Neural cell (in vitro differentiated cells): Measurements from ENCODE around the gene STIM1. TPM values are rescaled to one million over a fixed set of nuclear protein-coding genes. Genes with fewer than 3 reads are reported as not detected.

Experiments
- H2AFZ ChIP-seq: fragments of 200-600, 300-800 bp; sonication (generic), shearing (Covaris generic); 2 replicates; pipeline ENCODE4 v1.6.0; 2014; ENCODE audit warnings: low read depth, mild to moderate bottlenecking, antibody characterized with exemption, low read length, moderate library complexity
- H3F3A ChIP-seq: fragments of 200-600 bp; shearing (Covaris generic); 2 replicates; pipeline ENCODE4 v1.6.1; 2016; ENCODE audit warnings: mild to moderate bottlenecking, moderate library complexity, mixed read lengths, antibody characterized with exemption, low read length; ENCODE audit not compliant: insufficient read depth, poor library complexity, severe bottlenecking
- H3K27ac ChIP-seq: fragments of 200-600, 300-800 bp; sonication (generic), shearing (Covaris generic); 2 replicates; pipeline ENCODE4 v1.5.1; 2014; ENCODE audit warnings: mild to moderate bottlenecking, low read length, moderate library complexity
- H3K27me3 ChIP-seq: fragments of 300-800, 200-600 bp; sonication (generic), shearing (Covaris generic); 2 replicates; pipeline ENCODE4 v1.6.0; 2014; ENCODE audit warnings: mild to moderate bottlenecking, low read depth, low read length, moderate library complexity; ENCODE audit not compliant: insufficient read depth
- H3K36me3 ChIP-seq: fragments of 300-800, 200-600 bp; sonication (generic), shearing (Covaris generic); 2 replicates; pipeline ENCODE4 v1.5.1; 2014; ENCODE audit warnings: mild to moderate bottlenecking, antibody characterized with exemption, low read length, moderate library complexity; ENCODE audit not compliant: insufficient read depth
- H3K4me2 ChIP-seq: fragments of 300-800, 200-600 bp; sonication (generic), shearing (Covaris generic); 2 replicates; pipeline ENCODE4 v1.6.0; 2014; ENCODE audit warnings: mild to moderate bottlenecking, low read length
- H3K4me3 ChIP-seq: fragments of 300-800, 200-600 bp; sonication (generic), shearing (Covaris generic); 2 replicates; pipeline ENCODE4 v1.5.1; 2014; ENCODE audit warnings: mild to moderate bottlenecking, low read length, moderate library complexity
- H3K79me2 ChIP-seq: fragments of 200-600 bp; shearing (Covaris generic); replicated peaks from 2 replicates; pipeline ENCODE4 v1.6.0; 2014; ENCODE audit warnings: mild to moderate bottlenecking, low read length, moderate library complexity; ENCODE audit not compliant: insufficient read depth
- H3K9ac ChIP-seq: fragments of 300-800, 200-600 bp; sonication (generic), shearing (Covaris generic); 2 replicates; pipeline ENCODE4 v1.6.1; 2016; ENCODE audit warnings: mild to moderate bottlenecking, low read length, mixed read lengths
- H3K9me2 ChIP-seq: fragments of 200-600 bp; shearing (Covaris generic); 2 replicates; pipeline ENCODE4 v1.6.1; 2016; ENCODE audit warnings: mild to moderate bottlenecking, low read length, mixed read lengths; ENCODE audit not compliant: insufficient read depth
- H3K9me3 ChIP-seq: fragments of 200-600, 300-800 bp; sonication (generic), shearing (Covaris generic); 2 replicates; pipeline ENCODE4 v1.6.1; 2016; ENCODE audit warnings: mild to moderate bottlenecking, mixed run types, low read length, moderate library complexity, mixed read lengths
- H4K20me1 ChIP-seq: fragments of 200-600 bp; shearing (Covaris generic); 2 replicates; pipeline ENCODE4 v1.6.1; 2016; ENCODE audit warnings: mild to moderate bottlenecking, mixed run types; ENCODE audit not compliant: insufficient read depth
- CTCF ChIP-seq: fragments of 450-650 bp; IDR thresholded peaks from 2 replicates; pipeline ENCODE4 v1.5.1; 2014; ENCODE audit warnings: antibody characterized with exemption, mild to moderate bottlenecking, moderate library complexity; ENCODE audit not compliant: poor library complexity, severe bottlenecking
- EP300 ChIP-seq: fragments of 450-650 bp; conservative IDR thresholded peaks from 2 replicates; pipeline ENCODE4 v1.6.1; 2014; ENCODE audit warnings: antibody characterized with exemption, mild to moderate bottlenecking, moderate library complexity; ENCODE audit not compliant: poor library complexity, severe bottlenecking
- EZH2 ChIP-seq: fragments of 200-600, 300-800 bp; shearing (Covaris generic), sonication (generic); IDR thresholded peaks from 2 replicates; pipeline ENCODE4 v1.6.1; 2014; ENCODE audit warnings: antibody characterized with exemption, low read length, borderline replicate concordance, mild to moderate bottlenecking; ENCODE audit not compliant: insufficient read depth, poor library complexity, severe bottlenecking
- MXI1 ChIP-seq: fragments of 450-650 bp; conservative IDR thresholded peaks from 2 replicates; pipeline ENCODE4 v1.6.1; 2014; ENCODE audit warnings: antibody characterized with exemption, mild to moderate bottlenecking; ENCODE audit not compliant: poor library complexity, severe bottlenecking
- POLR2AphosphoS5 ChIP-seq: IDR thresholded peaks from 2 replicates; pipeline ENCODE4 v1.6.1; 2012
- RAD21 ChIP-seq: fragments of 450-650 bp; conservative IDR thresholded peaks from 2 replicates; pipeline ENCODE4 v1.6.1; 2014; ENCODE audit warnings: antibody characterized with exemption, mild to moderate bottlenecking, moderate library complexity
- REST ChIP-seq: IDR thresholded peaks from 2 replicates; pipeline ENCODE4 v1.6.1; 2012; ENCODE audit warnings: borderline replicate concordance
- SMC3 ChIP-seq: fragments of 450-650 bp; conservative IDR thresholded peaks from 2 replicates; pipeline ENCODE4 v1.6.1; 2014; ENCODE audit warnings: antibody characterized with exemption, mild to moderate bottlenecking, moderate library complexity; ENCODE audit not compliant: poor library complexity
- TAF1 ChIP-seq: IDR thresholded peaks from 2 replicates; pipeline ENCODE4 v1.6.1; 2012; ENCODE audit warnings: low read depth
- polyA plus RNA-seq: library from polyadenylated mRNA; depleted of rRNA; stranded (reverse); fragments of >200 nt; gene quantifications from 2 replicates; pipeline ENCODE4 v1.2.3, GENCODE V29; 2014

STIM1 gene
- polyA plus RNA-seq, 1 donor from 2014 or later = 14.5 TPM

GRCh38 chr11:3986301-3986700 lies 130.8 kb downstream of the STIM1 start:
- Histone ChIP-seq H4K20me1 (no peaks in the 10 kb centered on the region), H3K4me3 (no peak overlapping the region), H3F3A (no peaks in the 10 kb centered on the region), H3K79me2 (no peaks in the 10 kb centered on the region), H3K27me3 (no peaks in the 10 kb centered on the region), H3K27ac (no peak overlapping the region), H3K36me3 (no peaks in the 10 kb centered on the region), H3K9me3 (peaks cover 7% of the 10 kb centered on the region), H3K9ac (no peak overlapping the region), H3K9me2 (no peaks in the 10 kb centered on the region), H2AFZ (no peak overlapping the region), H3K4me2 (no peak overlapping the region)
- no peak for TF ChIP-seq REST
- no peak for TF ChIP-seq EZH2
- no peak for TF ChIP-seq RAD21
- TF ChIP-seq SMC3 = no peak
- no peak for TF ChIP-seq MXI1
- no peak for TF ChIP-seq TAF1
- no peak for TF ChIP-seq CTCF
- TF ChIP-seq EP300 = no peak
- TF ChIP-seq POLR2AphosphoS5 = no peak

GRCh38 chr11:3989276-3989920 lies 133.9 kb downstream of the STIM1 start:
- Histone ChIP-seq H2AFZ (no peak overlapping the region), H3K27me3 (no peaks in the 10 kb centered on the region), H4K20me1 (no peaks in the 10 kb centered on the region), H3K4me2 (no peak overlapping the region), H3F3A (no peaks in the 10 kb centered on the region), H3K4me3 (no peak overlapping the region), H3K9ac (no peak overlapping the region), H3K9me3 (peaks cover 7% of the 10 kb centered on the region), H3K9me2 (no peaks in the 10 kb centered on the region), H3K27ac (no peak overlapping the region), H3K79me2 (no peaks in the 10 kb centered on the region), H3K36me3 (no peaks in the 10 kb centered on the region)
- no peak for TF ChIP-seq RAD21
- TF ChIP-seq TAF1 = no peak
- no peak for TF ChIP-seq CTCF
- TF ChIP-seq EP300 = no peak
- TF ChIP-seq EZH2 = no peak
- TF ChIP-seq SMC3 = no peak
- no peak for TF ChIP-seq REST
- TF ChIP-seq MXI1 = no peak
- no peak for TF ChIP-seq POLR2AphosphoS5
